WTC11 (cell line): ENCODE data around the gene VILL. TPM values are rescaled to one million over a fixed set of nuclear protein-coding genes. Genes with fewer than 3 reads are reported as not detected.

Experiments used
- ATAC-seq: fragments of 200-7000 bp; cut with Tn5 transposase; 2 replicates; pipeline ENCODE4 v1.10.0; 2021; ENCODE audit warnings: mild to moderate bottlenecking, moderate library complexity
- CTCF ChIA-PET: fragments of 300-600 bp; sonication (Branson Sonifier 250); formaldehyde crosslinking; loops from one replicate; lab custom pipeline; 2021; ENCODE audit warnings: antibody characterized with exemption; lab: Charles Lee
- POLR2A ChIA-PET: fragments of 350-600 bp; sonication (Branson Sonifier 250); formaldehyde crosslinking; loops from one replicate; lab custom pipeline; 2021; ENCODE audit warnings: antibody characterized with exemption; lab: Charles Lee
- DNase-seq: peaks from one replicate; pipeline ENCODE4 v3.0.0; 2021; ENCODE audit warnings: low spot score
- H3K27ac Mint-ChIP-seq: 2 replicates; pipeline ENCODE4 v1.8.0; 2021; ENCODE audit warnings: mixed read lengths
- H3K27me3 Mint-ChIP-seq: 2 replicates; pipeline ENCODE4 v1.8.0; 2021; ENCODE audit warnings: low read depth, mild to moderate bottlenecking, moderate library complexity, mixed read lengths
- H3K36me3 Mint-ChIP-seq: 2 replicates; pipeline ENCODE4 v1.8.0; 2021; ENCODE audit warnings: mixed read lengths
- H3K4me1 Mint-ChIP-seq: 2 replicates; pipeline ENCODE4 v1.8.0; 2022; ENCODE audit warnings: mixed read lengths
- H3K4me3 Mint-ChIP-seq: 2 replicates; pipeline ENCODE4 v1.8.0; 2021; ENCODE audit warnings: mild to moderate bottlenecking, moderate library complexity, mixed read lengths
- H3K9me3 Mint-ChIP-seq: 2 replicates; pipeline ENCODE4 v1.8.0; 2021; ENCODE audit warnings: mixed read lengths
- CTCF ChIP-seq: fragments of 200-600 bp; IDR thresholded peaks from 2 replicates; pipeline ENCODE4 v1.8.0; 2022; ENCODE audit warnings: antibody characterized with exemption
- FOXJ3 ChIP-seq: sonication (generic); formaldehyde crosslinking; IDR thresholded peaks from 2 replicates; pipeline ENCODE4 v1.9.0; 2021; ENCODE audit warnings: missing genetic modification reagents, mild to moderate bottlenecking, borderline replicate concordance
- FOXK1 ChIP-seq: sonication (generic); formaldehyde crosslinking; IDR thresholded peaks from 2 replicates; pipeline ENCODE4 v1.8.0; 2022; ENCODE audit warnings: mild to moderate bottlenecking, moderate library complexity, missing genetic modification reagents
- GRHL2 ChIP-seq: fragments of 250-450 bp; sonication (Bioruptor Pico); IDR thresholded peaks from 2 replicates; pipeline ENCODE4 v1.8.0; 2022; ENCODE audit warnings: mild to moderate bottlenecking, moderate library complexity; ENCODE audit not compliant: insufficient replicate concordance, severe bottlenecking
- HMGA2 ChIP-seq: fragments of 250-450 bp; sonication (Bioruptor Pico); IDR thresholded peaks from 2 replicates; pipeline ENCODE4 v1.4.0; 2021; ENCODE audit warnings: mild to moderate bottlenecking, moderate library complexity
- HMGXB4 ChIP-seq: sonication (generic); formaldehyde crosslinking; IDR thresholded peaks from 2 replicates; pipeline ENCODE4 v1.8.1; 2023; ENCODE audit warnings: mild to moderate bottlenecking, moderate library complexity, missing genetic modification reagents
- IRF2 ChIP-seq: sonication (generic); formaldehyde crosslinking; IDR thresholded peaks from 2 replicates; pipeline ENCODE4 v1.8.0; 2022; ENCODE audit warnings: low read depth, missing genetic modification reagents, borderline replicate concordance
- JUN ChIP-seq: sonication (generic); formaldehyde crosslinking; IDR thresholded peaks from 2 replicates; pipeline ENCODE4 v1.8.0; 2023; ENCODE audit warnings: mild to moderate bottlenecking, missing genetic modification reagents
- MXD4 ChIP-seq: fragments of 250-450 bp; sonication (Bioruptor Pico); IDR thresholded peaks from 2 replicates; pipeline ENCODE4 v1.8.0; 2021; ENCODE audit warnings: mild to moderate bottlenecking, moderate library complexity, borderline replicate concordance
- SP1 ChIP-seq: sonication (generic); formaldehyde crosslinking; conservative IDR thresholded peaks from 2 replicates; pipeline ENCODE4 v1.8.1; 2022; ENCODE audit warnings: missing genetic modification reagents
- TCF7 ChIP-seq: sonication (generic); formaldehyde crosslinking; IDR thresholded peaks from 2 replicates; pipeline ENCODE4 v1.8.0; 2022; ENCODE audit warnings: mild to moderate bottlenecking, low read depth, missing genetic modification reagents, moderate library complexity
- USF2 ChIP-seq: sonication (generic); formaldehyde crosslinking; IDR thresholded peaks from 2 replicates; pipeline ENCODE4 v1.8.1; 2023; ENCODE audit warnings: mild to moderate bottlenecking, missing genetic modification reagents, moderate library complexity
- ZNF317 ChIP-seq: sonication (generic); formaldehyde crosslinking; IDR thresholded peaks from 2 replicates; pipeline ENCODE4 v1.8.1; 2023; ENCODE audit warnings: low read depth, mild to moderate bottlenecking, moderate library complexity, missing genetic modification reagents, borderline replicate concordance
- ZNF396 ChIP-seq: fragments of 250-450 bp; sonication (Bioruptor Pico); IDR thresholded peaks from 2 replicates; pipeline ENCODE4 v1.8.0; 2021; ENCODE audit warnings: mild to moderate bottlenecking, moderate library complexity, borderline replicate concordance
- ZNF423 ChIP-seq: fragments of 250-450 bp; sonication (Bioruptor Pico); IDR thresholded peaks from 2 replicates; pipeline ENCODE4 v2.1.2; 2022; ENCODE audit warnings: mild to moderate bottlenecking, moderate library complexity
- ZNF512 ChIP-seq: sonication (generic); formaldehyde crosslinking; IDR thresholded peaks from 2 replicates; pipeline ENCODE4 v1.8.1; 2022; ENCODE audit warnings: missing genetic modification reagents, borderline replicate concordance
- total RNA-seq: library from RNA; stranded (reverse); gene quantifications from 3 replicates; pipeline ENCODE4 v1.2.3, GENCODE V29; 2021
- TF ChIP-seq, protein P1 (sequence below): sonication (generic); formaldehyde crosslinking; IDR thresholded peaks from 2 replicates; pipeline ENCODE4 v1.8.1; 2022; ENCODE audit warnings: low read depth, mild to moderate bottlenecking, moderate library complexity, missing genetic modification reagents, borderline replicate concordance
- TF ChIP-seq, protein P2 (sequence below): sonication (generic); formaldehyde crosslinking; IDR thresholded peaks from 2 replicates; pipeline ENCODE4 v1.8.0; 2022; ENCODE audit warnings: mild to moderate bottlenecking, missing genetic modification reagents
- TF ChIP-seq, protein P3 (sequence below): sonication (generic); formaldehyde crosslinking; IDR thresholded peaks from 2 replicates; pipeline ENCODE4 v1.8.1; 2023; ENCODE audit warnings: mild to moderate bottlenecking, missing genetic modification reagents

Gene VILL
- total RNA-seq, 1 experiment from 2014 or later = 4.7 TPM

DNA sequence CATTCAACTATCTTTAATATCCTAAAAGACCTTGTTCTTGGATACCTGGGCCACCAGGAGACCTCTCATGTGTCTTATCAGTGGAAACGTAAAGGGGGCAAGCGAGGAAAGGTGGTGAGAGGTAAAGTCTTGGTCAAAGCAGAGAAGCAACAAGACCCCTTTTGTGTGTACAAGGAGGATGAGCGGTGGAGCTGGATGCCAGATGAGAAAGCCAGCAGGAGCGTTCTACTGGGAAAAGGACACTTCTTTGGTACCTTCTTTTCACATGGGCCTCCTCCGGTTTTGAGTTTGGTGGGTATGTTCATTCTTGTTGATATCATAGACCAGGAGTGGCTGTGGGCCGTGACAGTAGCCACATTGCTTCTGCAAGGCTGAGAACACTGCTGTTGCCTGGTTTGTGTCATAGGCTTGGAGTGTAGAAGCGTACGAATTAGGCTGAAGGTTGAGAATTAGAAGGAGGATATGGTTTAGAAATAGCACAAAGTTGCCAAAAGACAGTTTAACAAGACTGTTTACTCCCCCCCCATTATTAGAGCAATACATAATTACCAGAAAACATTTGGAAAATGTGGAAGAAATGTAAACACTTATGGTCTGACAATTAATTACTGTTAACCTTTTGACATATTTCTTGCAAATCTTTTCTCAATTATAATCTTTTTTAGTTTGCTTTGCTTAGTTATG lies 46.8 kb upstream of the VILL start:
- H3K9me3 Mint-ChIP-seq = no peaks in the 10 kb centered on the region
- TF ChIP-seq HMGXB4 (no peak), ZNF317 (CRISPR knock-in tag) (no peak)
- TF ChIP-seq, protein P1, sequence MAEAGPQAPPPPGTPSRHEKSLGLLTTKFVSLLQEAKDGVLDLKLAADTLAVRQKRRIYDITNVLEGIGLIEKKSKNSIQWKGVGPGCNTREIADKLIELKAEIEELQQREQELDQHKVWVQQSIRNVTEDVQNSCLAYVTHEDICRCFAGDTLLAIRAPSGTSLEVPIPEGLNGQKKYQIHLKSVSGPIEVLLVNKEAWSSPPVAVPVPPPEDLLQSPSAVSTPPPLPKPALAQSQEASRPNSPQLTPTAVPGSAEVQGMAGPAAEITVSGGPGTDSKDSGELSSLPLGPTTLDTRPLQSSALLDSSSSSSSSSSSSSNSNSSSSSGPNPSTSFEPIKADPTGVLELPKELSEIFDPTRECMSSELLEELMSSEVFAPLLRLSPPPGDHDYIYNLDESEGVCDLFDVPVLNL (CRISPR knock-in tag) = no peak
- TF ChIP-seq, all 79 proteins: peak for 0
- no peak overlapping the region for H3K27ac Mint-ChIP-seq
- no peak for ATAC-seq
- H3K4me1 Mint-ChIP-seq = peaks cover 20% of the 10 kb centered on the region
- ChIA-PET POLR2A (no interaction called here), CTCF (interaction anchor here (1.2 kb wide), 1 partner anchor 24 kb away, joined by 3 read pairs; no protein-coding TSS in a partner anchor)
- no peak overlapping the region for H3K4me3 Mint-ChIP-seq
- DNase-seq = no peak
- no peaks in the 10 kb centered on the region for H3K27me3 Mint-ChIP-seq
- peaks cover 2% of the 10 kb centered on the region; the same call in 1 of the 2 replicates for H3K36me3 Mint-ChIP-seq

DNA sequence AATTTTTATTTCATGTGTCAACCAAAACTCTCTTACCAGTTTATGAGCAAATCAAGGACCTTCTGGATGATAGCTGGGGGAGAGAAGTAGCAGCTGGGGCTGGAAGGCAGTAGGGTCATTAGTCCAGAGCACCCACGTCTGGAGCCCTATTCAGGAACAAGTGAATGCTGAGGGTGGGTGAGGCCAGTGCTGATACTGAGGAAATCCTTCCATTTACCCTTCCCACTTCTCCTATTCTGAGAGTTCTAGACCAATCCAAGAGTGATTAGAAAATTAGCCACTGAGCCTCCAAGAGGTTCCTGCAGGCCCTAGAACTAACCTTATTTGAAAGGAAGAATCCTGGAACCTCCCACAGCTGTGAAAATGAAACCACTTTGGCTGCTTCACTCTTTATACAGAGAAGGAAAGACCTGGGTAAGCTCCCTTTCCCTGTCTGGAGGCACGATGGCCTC lies 46.2 kb upstream of the VILL start:
- Mint-ChIP-seq H3K36me3 (peaks cover 2% of the 10 kb centered on the region; the same call in 1 of the 2 replicates), H3K4me3 (no peak overlapping the region), H3K27ac (peak overlapping the region; percentile 28; the same call in 1 of the 2 replicates), H3K4me1 (peaks cover 20% of the 10 kb centered on the region), H3K27me3 (no peaks in the 10 kb centered on the region), H3K9me3 (no peaks in the 10 kb centered on the region)
- TF ChIP-seq JUN (no peak), ZNF317 (CRISPR knock-in tag) (no peak), FOXJ3 (CRISPR knock-in tag) (no peak), TCF7 (CRISPR knock-in tag) (no peak), HMGA2 (no peak), GRHL2 (CRISPR knock-in tag) (no peak), FOXK1 (CRISPR knock-in tag) (no peak), CTCF (no peak), ZNF396 (no peak), ZNF423 (CRISPR knock-in tag) (no peak), MXD4 (CRISPR knock-in tag) (no peak), IRF2 (CRISPR knock-in tag) (no peak), ZNF512 (CRISPR knock-in tag) (no peak), SP1 (CRISPR knock-in tag) (no peak), USF2 (no peak)
- TF ChIP-seq, protein P2, sequence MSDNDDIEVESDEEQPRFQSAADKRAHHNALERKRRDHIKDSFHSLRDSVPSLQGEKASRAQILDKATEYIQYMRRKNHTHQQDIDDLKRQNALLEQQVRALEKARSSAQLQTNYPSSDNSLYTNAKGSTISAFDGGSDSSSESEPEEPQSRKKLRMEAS (CRISPR knock-in tag) = no peak
- TF ChIP-seq, protein P3, sequence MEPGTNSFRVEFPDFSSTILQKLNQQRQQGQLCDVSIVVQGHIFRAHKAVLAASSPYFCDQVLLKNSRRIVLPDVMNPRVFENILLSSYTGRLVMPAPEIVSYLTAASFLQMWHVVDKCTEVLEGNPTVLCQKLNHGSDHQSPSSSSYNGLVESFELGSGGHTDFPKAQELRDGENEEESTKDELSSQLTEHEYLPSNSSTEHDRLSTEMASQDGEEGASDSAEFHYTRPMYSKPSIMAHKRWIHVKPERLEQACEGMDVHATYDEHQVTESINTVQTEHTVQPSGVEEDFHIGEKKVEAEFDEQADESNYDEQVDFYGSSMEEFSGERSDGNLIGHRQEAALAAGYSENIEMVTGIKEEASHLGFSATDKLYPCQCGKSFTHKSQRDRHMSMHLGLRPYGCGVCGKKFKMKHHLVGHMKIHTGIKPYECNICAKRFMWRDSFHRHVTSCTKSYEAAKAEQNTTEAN = no peak
- ChIA-PET CTCF (interaction anchor here (1.1 kb wide), 1 partner anchor 23 kb away, joined by 4 read pairs; no protein-coding TSS in a partner anchor), POLR2A (no interaction called here)
- ATAC-seq (peak; percentile 20; the same call in 1 of the 2 replicates), DNase-seq (no peak)
